ELF-1 (cell line): ENCODE measurements around the gene RAD9A.

Experiments used
- DNase-seq: peaks from one replicate; pipeline ENCODE4 v3.0.0-alpha.2; 2016; ENCODE audit warnings: low read depth, low spot score

RAD9A gene

GRCh38 chr11:67356864-67357561 is 34.8 kb upstream of the RAD9A start:
- peak; percentile 89 for DNase-seq

GRCh38 chr11:67357831-67358670 is 33.7 kb upstream of the RAD9A start:
- DNase-seq, result no peak

DNA sequence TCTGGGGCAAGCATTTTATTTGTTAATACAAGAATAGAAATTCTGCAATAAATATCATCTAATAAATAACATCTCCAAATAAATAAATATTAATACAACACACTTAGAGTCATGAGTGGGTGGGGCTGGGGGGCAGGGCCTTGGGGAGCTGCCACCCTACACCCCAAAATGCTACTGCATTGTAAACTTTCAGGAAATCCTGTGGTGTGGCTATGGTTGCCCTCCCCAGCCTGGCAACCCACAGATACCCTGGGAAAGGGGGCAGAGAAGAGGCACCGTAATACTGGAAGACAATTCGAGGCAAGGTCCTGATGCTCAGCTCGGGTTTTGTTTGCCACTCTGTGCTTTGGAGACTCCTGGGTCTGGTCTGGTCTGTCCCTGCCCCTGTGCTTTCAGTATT is 27.6 kb upstream of the RAD9A start:
- no peak for DNase-seq

- DNase-seq, result no peak
Observed at GRCh38 chr11:67364783-67365722, 26.7 kb upstream of the RAD9A start.

- DNase-seq, result no peak
Observed at GRCh38 chr11:67365736-67366444, 25.9 kb upstream of the RAD9A start.

DNA sequence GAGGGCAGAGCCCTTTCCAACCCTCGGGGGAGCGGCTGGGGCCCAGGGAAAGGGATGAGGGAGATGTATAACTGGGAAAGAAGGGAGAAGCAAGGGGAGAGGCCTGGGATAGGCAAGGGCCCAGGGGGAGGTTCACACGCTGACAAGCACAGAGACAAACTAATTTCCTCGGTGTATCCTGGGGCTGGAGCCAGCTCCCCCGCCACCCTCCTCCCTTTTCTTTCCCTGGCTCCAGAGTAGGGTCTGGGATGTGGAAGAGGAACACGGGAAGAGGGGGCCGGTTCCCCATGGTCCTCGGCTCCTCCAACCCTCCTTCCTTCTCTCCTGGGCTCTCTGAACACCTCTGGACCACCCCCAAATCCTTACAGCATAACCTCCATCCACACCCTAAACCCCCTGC is 25.2 kb upstream of the RAD9A start:
- DNase-seq, result no peak

- DNase-seq, result no peak
Observed at GRCh38 chr11:67366961-67367760, 24.6 kb upstream of the RAD9A start.

DNA sequence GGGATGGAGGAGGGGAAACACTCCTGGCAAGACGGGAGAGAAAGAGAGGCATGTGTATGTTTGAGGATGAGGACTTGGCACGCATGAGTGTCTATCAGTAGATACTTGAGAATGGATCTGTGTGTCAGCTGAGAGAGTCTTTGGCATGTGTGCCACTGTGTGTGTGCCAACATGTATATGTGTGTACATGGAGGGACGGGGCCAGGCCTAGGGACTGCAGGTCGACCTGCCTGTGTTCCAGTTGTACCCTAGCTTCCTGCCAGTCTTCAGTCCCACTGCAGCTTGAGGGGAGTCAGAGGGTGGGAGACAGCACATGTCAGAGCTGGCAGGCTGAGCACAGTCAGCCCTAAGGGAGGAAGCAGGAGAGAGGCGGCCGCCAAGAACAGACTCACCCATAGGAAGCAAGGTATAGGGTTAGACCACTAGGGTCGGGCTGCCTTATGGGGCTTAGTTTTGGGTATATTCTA is 24.0 kb upstream of the RAD9A start:
- no peak for DNase-seq

- no peak for DNase-seq
Observed at GRCh38 chr11:67368621-67369020, 23.2 kb upstream of the RAD9A start.

DNA sequence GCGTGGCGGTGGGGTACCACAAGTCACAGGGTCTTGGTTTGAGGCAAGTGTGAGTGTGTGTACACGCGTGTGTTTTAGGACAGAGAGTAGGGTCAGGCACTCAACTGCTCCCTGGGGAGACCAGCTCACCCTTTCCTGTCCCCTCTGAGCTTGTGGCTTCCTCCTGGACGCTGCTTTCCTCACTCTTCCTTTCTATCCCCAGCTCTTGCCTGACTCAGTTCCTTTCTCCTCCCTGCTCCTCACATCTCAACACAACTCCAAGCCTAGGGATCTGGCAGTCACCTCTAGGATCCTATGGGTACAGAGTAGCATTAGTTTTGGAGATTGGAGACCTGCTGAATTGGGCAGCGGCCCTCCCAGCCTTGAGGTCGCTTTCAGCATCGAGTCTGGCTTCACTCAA is 22.5 kb upstream of the RAD9A start:
- no peak for DNase-seq

DNA sequence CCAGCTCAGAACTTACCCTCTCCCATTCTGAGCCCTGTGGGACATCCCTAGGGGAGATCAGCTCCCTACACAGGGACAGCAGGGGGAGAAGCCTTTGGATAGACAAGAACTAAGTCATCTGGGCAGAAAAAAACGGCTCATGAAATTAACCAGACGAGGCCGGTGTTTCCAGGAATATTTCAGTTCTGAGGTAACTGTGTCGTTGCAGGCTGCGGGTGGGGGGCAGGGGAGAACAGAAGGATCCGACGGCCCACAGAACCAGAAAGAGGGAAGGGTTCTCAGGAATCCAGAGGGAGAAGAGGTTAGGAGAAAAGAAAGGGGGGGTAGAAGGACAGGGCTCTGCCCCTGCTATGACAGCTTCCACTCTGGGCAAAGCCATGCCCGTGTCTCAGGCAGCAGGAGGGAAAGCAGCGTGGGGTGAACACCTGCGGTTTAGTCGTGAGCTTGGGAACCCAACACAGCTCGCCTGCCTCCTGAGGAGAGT is 21.9 kb upstream of the RAD9A start:
- DNase-seq, result no peak

- no peak for DNase-seq
Observed at GRCh38 chr11:67370351-67371076, 21.3 kb upstream of the RAD9A start.

GRCh38 chr11:67371189-67371910 is 20.4 kb upstream of the RAD9A start:
- DNase-seq, result peak; percentile 69

DNA sequence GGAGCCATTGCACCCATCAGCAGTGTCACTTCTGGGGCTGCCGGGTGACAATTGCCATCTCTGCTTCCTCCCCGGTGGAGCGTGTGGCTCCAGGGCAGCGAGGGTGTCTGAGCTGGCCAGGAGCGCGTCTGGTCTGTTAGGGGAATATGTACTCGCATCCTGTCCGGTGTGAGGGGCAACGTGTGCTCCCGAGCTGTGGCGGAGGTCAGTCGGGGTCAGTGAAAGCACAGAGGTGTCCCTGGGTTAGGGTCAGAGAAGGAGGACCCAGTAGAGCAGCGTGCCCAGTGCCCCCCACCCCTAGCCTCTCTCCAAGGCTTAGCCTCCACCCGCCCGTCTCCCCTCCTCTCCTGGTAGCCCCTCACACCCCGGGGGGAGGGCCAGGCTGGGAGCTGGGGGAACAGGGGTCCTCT is 19.9 kb upstream of the RAD9A start:
- no peak for DNase-seq

DNA sequence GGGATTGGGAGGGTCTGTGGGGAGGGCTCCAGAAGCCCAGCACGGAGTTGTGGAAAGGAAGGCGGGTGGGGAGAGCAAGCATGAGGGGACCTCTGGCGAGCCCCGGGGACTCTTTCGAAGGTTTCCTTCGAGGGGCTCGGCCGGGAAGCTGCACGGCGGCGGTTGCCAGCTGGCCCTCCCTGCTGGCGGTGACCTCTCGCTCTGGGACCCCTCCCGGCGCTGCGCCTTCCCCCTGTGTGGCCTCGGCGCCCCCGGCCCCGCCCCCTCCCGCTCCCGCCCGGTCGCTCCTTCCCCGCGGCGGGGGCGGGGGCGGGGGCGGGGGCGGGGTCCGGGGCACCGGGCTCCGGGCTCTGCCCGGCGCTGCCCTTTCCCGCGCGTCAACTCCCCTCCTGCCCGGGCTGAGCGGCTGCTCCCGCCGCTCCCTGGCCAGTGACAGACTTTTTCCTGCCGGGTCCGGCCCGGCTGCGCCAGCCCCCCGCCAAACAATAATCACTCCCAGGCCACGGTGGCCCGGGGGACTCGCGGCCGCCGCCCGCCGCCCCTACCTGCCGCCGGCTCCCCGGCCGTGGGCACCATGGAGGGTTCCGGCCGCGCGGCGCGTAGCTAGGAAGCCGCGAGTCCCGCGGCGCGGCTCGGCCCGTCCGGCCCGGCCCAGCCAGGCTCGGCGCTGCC is 19.3 kb upstream of the RAD9A start:
- no peak for DNase-seq

DNA sequence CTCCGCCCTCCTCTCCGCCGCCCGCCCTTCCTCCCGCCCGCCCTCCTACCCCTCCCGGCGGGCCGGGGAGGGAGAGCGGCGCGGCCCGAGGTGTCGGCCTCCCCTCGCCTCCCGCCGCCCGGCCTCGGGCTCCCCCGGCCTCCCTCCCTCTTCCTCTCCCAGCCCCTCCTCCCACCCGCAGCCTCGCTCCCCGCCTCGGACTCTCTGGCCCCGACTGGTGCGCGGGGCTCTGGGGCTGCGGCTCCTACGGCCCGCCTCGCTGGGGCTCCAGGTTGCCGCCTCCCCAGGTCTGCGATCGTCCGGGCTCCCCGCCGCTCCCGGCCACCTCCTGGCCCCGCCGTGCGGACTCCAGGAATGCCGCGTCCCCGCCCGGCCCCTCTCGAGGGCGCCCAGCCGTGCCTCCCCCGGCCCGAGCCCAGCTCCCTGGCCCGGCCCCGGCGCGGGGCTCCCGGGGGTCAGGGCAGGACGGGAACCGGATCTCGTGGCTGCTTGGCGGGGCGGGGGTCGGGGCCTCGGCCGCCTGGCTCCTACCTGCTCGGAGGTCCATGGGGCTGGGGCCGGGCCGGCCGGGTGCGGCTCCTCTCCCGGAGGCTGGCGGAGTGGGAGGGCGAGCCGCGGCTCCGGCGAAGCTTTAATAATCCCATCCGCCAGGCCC is 18.7 kb upstream of the RAD9A start, which contains the start of gene CLCF1:
CLCF1 (minus strand) TSS at position 606 of the 655 bp plus-strand sequence; CDS start at position 547, 59 bp downstream.
- no peak for DNase-seq
